ENCODE measurements around the gene HS6ST2. TPM values are rescaled to one million over a fixed set of nuclear protein-coding genes. Genes with fewer than 3 reads are reported as not detected.
A peak's percentile ranks its signal among the peaks of the same experiment; 100 is the strongest.

Gene HS6ST2
- total RNA-seq, 1 donor from 2014 or later = not detected

- no peak for TF ChIP-seq CTCF (IDR thresholded peaks at IDR 0.05)
- H3K9me3 ChIP-seq = no peaks in the 10 kb centered on the region
- no peaks in the 10 kb centered on the region for H3K27me3 ChIP-seq
- H3K4me3 ChIP-seq = no peak overlapping the region
- no peak overlapping the region for H3K27ac ChIP-seq
- no peak for DNase-seq (ENCODE audit: low spot score in 2 of 2)
- intact Hi-C loops (cut with DNase I) = no loop called here
- H3K36me3 ChIP-seq = no peaks in the 10 kb centered on the region
- no peaks in the 10 kb centered on the region for H3K4me1 ChIP-seq
Measured at GRCh38 chrX:132603700-132604286, 354.6 kb downstream of the HS6ST2 start.

GRCh38 chrX:132602701-132603100 is 355.7 kb downstream of the HS6ST2 start:
- intact Hi-C loops (cut with DNase I) = no loop called here

GRCh38 chrX:132594999-132595398 is 363.4 kb downstream of the HS6ST2 start:
- intact Hi-C loops (cut with DNase I) = no loop called here
- no peaks in the 10 kb centered on the region for H3K27me3 ChIP-seq
- H3K36me3 ChIP-seq = no peaks in the 10 kb centered on the region
- H3K9me3 ChIP-seq = no peaks in the 10 kb centered on the region
- no peak overlapping the region for H3K27ac ChIP-seq
- DNase-seq (ENCODE audit: low spot score in 2 of 2) = no peak
- no peak for TF ChIP-seq CTCF (IDR thresholded peaks at IDR 0.05)
- no peak overlapping the region for H3K4me3 ChIP-seq
- no peaks in the 10 kb centered on the region for H3K4me1 ChIP-seq

More at GRCh38 chrX:132602701-132603100, 355.7 kb downstream of the HS6ST2 start:
- no peak overlapping the region for H3K27ac ChIP-seq
- no peak overlapping the region for H3K4me3 ChIP-seq
- no peaks in the 10 kb centered on the region for H3K36me3 ChIP-seq
- H3K27me3 ChIP-seq = no peaks in the 10 kb centered on the region
- TF ChIP-seq CTCF (IDR thresholded peaks at IDR 0.05) = no peak
- no peak for DNase-seq (ENCODE audit: low spot score in 2 of 2)
- H3K9me3 ChIP-seq = no peaks in the 10 kb centered on the region
- H3K4me1 ChIP-seq = no peaks in the 10 kb centered on the region

- no peak for TF ChIP-seq CTCF (IDR thresholded peaks at IDR 0.05)
- no peaks in the 10 kb centered on the region for H3K9me3 ChIP-seq
- H3K36me3 ChIP-seq = no peaks in the 10 kb centered on the region
- H3K27ac ChIP-seq = no peak overlapping the region
- no peak for DNase-seq (ENCODE audit: low spot score in 2 of 2)
- intact Hi-C loops (cut with DNase I) = no loop called here
- no peaks in the 10 kb centered on the region for H3K4me1 ChIP-seq
- H3K4me3 ChIP-seq = no peak overlapping the region
- H3K27me3 ChIP-seq = no peaks in the 10 kb centered on the region
Measured at GRCh38 chrX:132594129-132594528, 364.3 kb downstream of the HS6ST2 start.

- intact Hi-C loops (cut with DNase I) = no loop called here
- no peak for DNase-seq (ENCODE audit: low spot score in 2 of 2)
- no peak overlapping the region for H3K4me3 ChIP-seq
Measured at GRCh38 chrX:132592880-132593279, 365.5 kb downstream of the HS6ST2 start.

More at GRCh38 chrX:132592880-132593279, 365.5 kb downstream of the HS6ST2 start:
- no peaks in the 10 kb centered on the region for H3K9me3 ChIP-seq
- TF ChIP-seq CTCF (IDR thresholded peaks at IDR 0.05) = peak in 1 of 3 experiments; percentile 30
- H3K36me3 ChIP-seq = no peaks in the 10 kb centered on the region
- no peaks in the 10 kb centered on the region for H3K4me1 ChIP-seq
- no peaks in the 10 kb centered on the region for H3K27me3 ChIP-seq
- H3K27ac ChIP-seq = no peak overlapping the region

All from ascending aorta (tissue), 2 donors.